Left colon (tissue), 2 donors: Measurements from ENCODE around the gene SMCHD1. TPM values are rescaled to one million over a fixed set of nuclear protein-coding genes. Genes with fewer than 3 reads are reported as not detected.

ENCODE experiments used
- ATAC-seq: fragments of 200-7000 bp; cut with Tn5 transposase; one replicate; pipeline ENCODE4 v1.9.1; 2020; ENCODE audit warnings: mild to moderate bottlenecking, moderate library complexity
- DNase-seq, 2 donors: peaks; one replicate each; pipeline ENCODE4 v3.0.0-alpha.2; 2020
- intact Hi-C, 2 donors: fragments of 100-400 bp; cut with DNase I in 1 of 2; cut with micrococcal nuclease in 1 of 2; formaldehyde crosslinking; loops; one replicate each; pipeline versions ENCODE4 v1.11.2 to v1.14.0; 2022; cut with DNase I, micrococcal nuclease
- long read RNA-seq: library from polyadenylated mRNA; unstranded; transcript quantifications from one replicate; pipeline ENCODE4 v2.0.0, GENCODE V29; 2021
- total RNA-seq, 2 donors: library from RNA; stranded (reverse); fragmentation: NEBNext Ultra II Directional; extraction: Animal tissue kit (Norgen Biotek cat#: 25700); gene quantifications; one replicate each; pipeline ENCODE4 v1.2.1, GENCODE V29; 2021
- donor health status: DM: no; HTN: no; CAD: no.
- donor health status: DM: yes; HTN: yes; CAD: no.

Gene SMCHD1
- 10 to 100 TPM; 46.5 to 62.0 TPM for total RNA-seq
- long read RNA-seq, partial matches to known transcripts, result 10 of 14 reads
- long read RNA-seq, other reads (novel, unspliced or antisense), result 4 of 14 reads

- intact Hi-C loops, result loop anchor here in 1 of 2 donors (10.0 kb wide), 1 partner anchor 81 kb away; the partner anchor contains the start of genes METTL4 and NDC80
- DNase-seq (peak; percentile 82 to 92), ATAC-seq (peak; percentile 75)
Measured at GRCh38 chr18:2655178-2655953, at the start of gene SMCHD1. Gene SMCHD1, plus strand, starts transcription at chr18:2655726. Its CDS starts 350 bp downstream, at chr18:2656076.

- intact Hi-C loops, result no loop called here
- ATAC-seq (no peak), DNase-seq (no peak)
Measured at GRCh38 chr18:2606335-2606734, 49.2 kb upstream of the SMCHD1 start.

GRCh38 chr18:2609604-2610003 is 45.9 kb upstream of the SMCHD1 start:
- DNase-seq (no peak), ATAC-seq (no peak)
- intact Hi-C loops, result no loop called here

- DNase-seq (no peak), ATAC-seq (no peak)
- intact Hi-C loops, result no loop called here
Measured at GRCh38 chr18:2610549-2610948, 45.0 kb upstream of the SMCHD1 start.

- DNase-seq, result no peak
- ATAC-seq, result no peak
- intact Hi-C loops, result no loop called here
Measured at GRCh38 chr18:2612996-2613395, 42.5 kb upstream of the SMCHD1 start.

- intact Hi-C loops, result no loop called here
- DNase-seq (no peak), ATAC-seq (no peak)
Measured at GRCh38 chr18:2617401-2617998, 38.0 kb upstream of the SMCHD1 start.

- intact Hi-C loops, result no loop called here
- DNase-seq, result no peak
- ATAC-seq, result no peak
Measured at GRCh38 chr18:2618009-2618408, 37.5 kb upstream of the SMCHD1 start.

- DNase-seq (no peak), ATAC-seq (no peak)
- intact Hi-C loops, result no loop called here
Measured at GRCh38 chr18:2625217-2625616, 30.3 kb upstream of the SMCHD1 start.

GRCh38 chr18:2627821-2628276 is 27.7 kb upstream of the SMCHD1 start:
- DNase-seq, result no peak
- ATAC-seq, result peak; percentile 55
- intact Hi-C loops, result no loop called here

GRCh38 chr18:2629003-2629402 is 26.5 kb upstream of the SMCHD1 start:
- intact Hi-C loops, result no loop called here
- DNase-seq (no peak), ATAC-seq (no peak)

- intact Hi-C loops, result no loop called here
- ATAC-seq (no peak), DNase-seq (no peak)
Measured at GRCh38 chr18:2635586-2635985, 19.9 kb upstream of the SMCHD1 start.

GRCh38 chr18:2636126-2636631 is 19.3 kb upstream of the SMCHD1 start:
- DNase-seq (peak; percentile 71 to 78), ATAC-seq (peak; percentile 84)
- intact Hi-C loops, result no loop called here

GRCh38 chr18:2641638-2642037 is 13.9 kb upstream of the SMCHD1 start:
- ATAC-seq (peak; percentile 61), DNase-seq (no peak)
- intact Hi-C loops, result no loop called here

GRCh38 chr18:2642771-2643170 is 12.8 kb upstream of the SMCHD1 start:
- no peak for DNase-seq
- no peak for ATAC-seq
- intact Hi-C loops, result no loop called here

- ATAC-seq (no peak), DNase-seq (no peak)
- intact Hi-C loops, result no loop called here
Measured at GRCh38 chr18:2644535-2644934, 11.0 kb upstream of the SMCHD1 start.

GRCh38 chr18:2651981-2652380 is 3.5 kb upstream of the SMCHD1 start:
- no peak for DNase-seq
- no peak for ATAC-seq
- intact Hi-C loops, result loop anchor here in 1 of 2 donors (10.0 kb wide), 1 partner anchor 77 kb away; the partner anchor contains the start of genes METTL4 and NDC80

GRCh38 chr18:2653467-2653866 is 2.1 kb upstream of the SMCHD1 start:
- no peak for ATAC-seq
- no peak for DNase-seq
- intact Hi-C loops, result loop anchor here in 1 of 2 donors (10.0 kb wide), 1 partner anchor 79 kb away; the partner anchor contains the start of genes METTL4 and NDC80

GRCh38 chr18:2654169-2654927 is 1.2 kb upstream of the SMCHD1 start:
- ATAC-seq (no peak), DNase-seq (no peak)
- intact Hi-C loops, result loop anchor here in 1 of 2 donors (10.0 kb wide), 1 partner anchor 80 kb away; the partner anchor contains the start of genes METTL4 and NDC80

- peak in 1 of 2 donors; percentile 84 for DNase-seq
- intact Hi-C loops, result loop anchor here in 1 of 2 donors (10.0 kb wide), 1 partner anchor 80 kb away; the partner anchor contains the start of genes METTL4 and NDC80
- ATAC-seq, result peak; percentile 0
Measured at GRCh38 chr18:2654928-2655177, 673 bp upstream of the SMCHD1 start.
